Pulmonary artery endothelial cell (primary cell): ENCODE data around the gene ABT1. TPM values are rescaled to one million over a fixed set of nuclear protein-coding genes. Genes with fewer than 3 reads are reported as not detected.

Experiments used
- DNase-seq: peaks from one replicate; pipeline ENCODE4 v3.0.0-alpha.2; 2011; ENCODE audit warnings: low read depth, low spot score
- total RNA-seq: library from RNA; depleted of rRNA; stranded (reverse); fragments of >200 nt; gene quantifications from 2 replicates; pipeline ENCODE4 v1.2.3, GENCODE V29; 2014

The ABT1 gene
- total RNA-seq, 1 donor from 2014 or later: 25.5 TPM

GRCh38 chr6:26602262-26602661 lies 5.5 kb downstream of the ABT1 start:
- no peak for DNase-seq

DNA sequence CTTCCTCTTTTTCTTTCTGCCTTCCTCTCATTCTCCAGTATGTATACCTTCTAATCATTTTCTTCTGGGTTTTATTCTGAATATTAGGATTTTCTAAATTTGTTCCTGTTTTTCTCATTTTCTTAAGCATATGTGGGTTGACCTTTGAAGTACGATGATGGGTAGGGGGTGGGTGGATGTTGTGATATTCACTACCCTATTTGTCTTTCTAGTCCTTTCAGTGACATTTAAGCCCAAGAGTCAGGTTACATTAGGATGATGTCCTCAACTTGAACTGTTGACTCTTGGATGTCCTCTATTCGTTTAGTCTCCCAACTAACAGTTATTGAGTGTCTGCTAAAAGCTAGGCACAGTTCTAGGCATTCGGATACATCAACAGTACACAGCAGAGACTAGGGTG lies 7.3 kb downstream of the ABT1 start:
- DNase-seq: no peak

GRCh38 chr6:26604797-26605196 lies 8.0 kb downstream of the ABT1 start:
- no peak for DNase-seq

DNA sequence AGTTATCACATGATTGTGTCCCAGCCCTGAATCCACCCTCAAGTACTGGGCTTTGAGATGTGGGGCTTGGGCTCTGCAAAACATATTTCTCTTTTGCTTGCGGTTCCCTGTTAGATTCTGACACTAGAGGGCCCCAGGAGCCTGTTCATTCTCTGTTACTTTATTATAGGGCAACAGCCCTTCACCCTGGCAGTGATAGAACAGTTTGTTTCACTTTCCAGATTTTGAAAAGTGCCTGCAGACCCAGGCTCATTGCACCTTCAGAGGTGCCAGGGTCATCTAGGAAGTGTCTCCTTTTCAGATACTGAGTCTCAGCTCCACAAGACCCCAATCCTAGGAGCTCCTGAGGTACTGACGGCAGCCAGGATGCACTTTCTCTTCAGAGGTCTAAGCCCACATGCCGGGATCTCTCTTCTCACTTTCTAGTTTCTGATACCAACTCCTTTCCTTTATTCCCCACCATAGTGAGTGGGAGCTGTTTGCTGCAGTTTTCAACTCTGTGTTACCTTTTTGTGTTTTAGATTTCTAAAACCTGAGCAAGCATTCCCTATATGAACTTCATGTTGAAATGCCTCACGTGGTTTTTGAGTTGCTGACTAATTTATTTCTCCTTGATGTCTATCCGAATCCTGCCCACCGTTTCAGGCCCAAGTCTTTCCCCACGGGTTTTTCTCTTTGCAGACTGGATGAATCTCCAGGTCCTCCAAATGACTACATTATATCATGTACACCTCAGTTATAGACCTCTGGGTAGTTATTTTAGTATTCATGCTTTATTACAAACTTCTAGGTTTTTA lies 10.9 kb downstream of the ABT1 start:
- no peak for DNase-seq

- no peak for DNase-seq
Observed at GRCh38 chr6:26609463-26609862, 12.7 kb downstream of the ABT1 start.

GRCh38 chr6:26611599-26611998 lies 14.8 kb downstream of the ABT1 start:
- DNase-seq: no peak

DNA sequence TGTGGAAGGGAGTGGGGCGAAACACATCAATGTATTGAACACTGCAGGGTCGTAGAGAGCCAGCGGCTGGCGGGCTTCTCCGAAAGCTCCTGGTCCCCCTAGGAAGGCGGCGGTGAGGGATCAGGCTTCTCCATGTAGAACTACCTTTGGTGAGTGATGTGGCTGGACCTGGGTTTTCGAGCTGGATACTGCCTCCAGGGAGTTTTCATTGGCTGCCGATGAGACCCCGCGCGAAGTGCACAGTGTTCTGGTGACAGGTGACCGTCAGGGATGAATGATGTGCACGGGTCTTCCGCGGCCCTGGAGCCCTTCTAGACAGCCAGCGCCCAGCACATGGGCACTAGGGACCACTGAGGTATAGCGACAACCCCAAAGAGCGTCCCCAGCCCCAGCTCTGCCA lies 16.4 kb downstream of the ABT1 start:
- DNase-seq: no peak

DNA sequence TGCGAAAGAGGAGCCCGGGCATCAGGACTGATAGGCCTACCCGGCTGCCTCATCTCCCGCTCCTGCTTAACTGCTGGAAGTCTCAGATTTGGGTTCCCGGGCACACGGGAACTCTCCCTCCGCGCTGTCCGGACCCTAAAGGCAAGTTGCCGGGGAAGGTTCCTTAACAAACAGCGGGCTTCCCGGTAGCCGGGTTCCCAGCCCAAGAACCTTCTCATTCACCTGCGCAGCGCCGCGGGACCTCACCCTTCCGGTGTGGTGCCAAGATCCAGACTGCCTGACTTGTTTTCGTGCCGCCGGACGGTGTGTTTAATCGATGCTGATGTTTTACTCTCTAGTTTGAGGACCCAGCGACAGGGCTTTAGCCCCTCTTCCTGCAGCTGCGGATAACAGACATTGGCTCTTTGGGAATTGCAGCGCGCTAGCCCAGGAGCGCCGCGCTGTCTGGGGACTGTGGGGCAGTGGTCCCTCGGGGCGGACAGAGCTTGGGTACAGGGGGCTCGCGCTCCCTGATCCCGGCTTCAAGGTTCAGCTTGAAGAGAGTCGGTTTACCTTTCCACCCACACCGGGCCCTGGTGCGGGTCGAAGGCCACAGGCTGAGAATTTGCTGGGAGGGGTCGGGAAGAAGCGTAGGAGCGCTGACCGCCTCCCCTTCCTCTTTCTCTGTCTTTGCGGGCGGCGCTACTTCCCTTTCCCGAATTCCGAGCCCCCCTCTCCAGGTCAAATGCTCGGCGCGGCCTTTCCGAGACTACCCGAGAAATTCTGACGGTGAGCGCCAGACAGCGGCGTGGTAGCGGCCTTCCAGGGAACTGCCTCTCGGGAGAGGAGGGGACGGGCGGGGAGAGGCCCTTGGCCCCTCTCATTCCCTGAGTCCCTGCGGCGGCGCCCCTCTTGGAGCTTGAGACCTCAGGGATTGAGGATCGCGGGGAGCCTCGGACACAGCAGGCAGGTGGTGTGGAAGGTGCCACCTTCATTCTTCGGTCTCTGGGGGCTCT lies 17.2 kb downstream of the ABT1 start:
- no peak for DNase-seq

DNA sequence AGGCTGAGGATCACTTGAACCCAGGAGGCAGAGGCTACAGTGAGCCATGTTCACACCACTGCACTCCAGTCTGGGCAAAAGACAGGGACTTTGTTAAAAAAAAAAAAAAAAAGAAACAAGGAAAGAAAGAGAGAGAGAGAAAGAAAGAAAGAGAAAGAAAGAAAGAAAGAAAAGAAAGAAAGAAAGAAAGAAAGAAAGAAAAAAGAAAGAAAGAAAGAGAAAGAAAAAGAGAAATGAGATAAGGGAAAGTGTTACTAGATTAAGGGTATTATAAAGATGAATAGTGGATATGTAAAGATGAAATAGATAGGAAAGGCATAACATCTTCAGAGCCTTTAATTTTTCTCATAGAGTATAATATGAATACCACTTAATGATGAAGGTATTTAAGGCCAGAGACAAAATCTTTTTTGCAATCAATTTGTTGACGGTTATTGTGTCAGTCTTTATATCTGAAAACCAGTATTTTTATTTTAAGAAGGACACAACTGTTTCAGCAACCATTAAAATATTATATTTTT lies 26.6 kb downstream of the ABT1 start:
- DNase-seq: no peak

DNA sequence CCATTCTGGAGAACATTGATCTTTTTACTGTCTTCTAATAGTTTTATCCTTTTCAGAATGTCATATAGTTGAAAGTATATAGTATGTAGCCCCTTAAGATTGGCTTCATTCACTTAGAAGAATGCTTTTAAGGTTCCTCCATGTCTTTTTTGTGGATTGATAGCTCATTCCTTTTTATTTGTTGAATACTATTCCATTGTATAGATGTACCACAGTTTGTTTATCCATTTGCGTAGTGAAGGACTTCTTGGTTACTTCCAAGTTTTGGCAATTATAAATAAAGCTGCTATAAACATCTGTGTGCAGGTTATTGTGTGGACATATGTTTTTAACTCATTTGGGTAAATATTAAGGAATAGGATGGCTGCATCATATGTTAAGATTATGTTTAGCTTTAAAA lies 27.8 kb downstream of the ABT1 start:
- DNase-seq: no peak

DNA sequence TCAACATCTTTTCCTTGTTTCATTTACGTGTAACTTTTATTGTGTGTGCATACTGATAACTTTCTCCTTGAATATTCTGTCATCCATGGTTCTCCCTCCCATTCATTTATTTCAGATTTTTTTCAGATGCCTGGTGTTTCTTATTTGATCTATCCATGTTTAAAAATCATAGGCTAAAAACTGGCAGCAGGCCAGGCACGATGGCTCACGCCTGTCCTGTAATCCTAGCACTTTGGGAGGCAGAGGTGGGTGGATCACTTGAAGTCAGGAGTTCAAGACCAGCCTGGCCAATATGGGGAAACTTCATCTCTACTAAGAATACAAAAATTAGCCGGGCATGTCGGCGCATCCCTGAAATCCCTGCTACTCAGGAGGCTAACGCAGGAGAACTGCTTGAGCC lies 31.1 kb downstream of the ABT1 start:
- DNase-seq: no peak

DNA sequence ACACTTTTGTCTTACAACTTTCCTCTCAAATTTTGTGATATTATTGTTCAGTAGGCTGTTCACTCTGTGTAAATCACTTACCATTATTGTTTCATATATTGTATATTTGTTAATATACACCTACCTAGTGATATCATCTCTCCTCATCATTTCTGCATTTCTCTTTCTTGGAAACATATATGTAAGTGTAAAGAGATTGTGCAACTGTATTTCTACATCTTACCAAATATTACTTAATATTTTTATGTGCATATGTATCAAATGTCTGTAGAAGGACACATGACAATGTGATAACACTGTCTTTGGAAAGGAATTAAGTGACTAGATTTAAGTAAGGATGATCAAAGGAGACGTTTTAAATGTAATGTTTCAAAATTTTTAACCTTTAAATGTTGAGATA lies 32.6 kb downstream of the ABT1 start:
- no peak for DNase-seq

GRCh38 chr6:26640806-26641205 lies 44.1 kb downstream of the ABT1 start:
- DNase-seq: no peak

DNA sequence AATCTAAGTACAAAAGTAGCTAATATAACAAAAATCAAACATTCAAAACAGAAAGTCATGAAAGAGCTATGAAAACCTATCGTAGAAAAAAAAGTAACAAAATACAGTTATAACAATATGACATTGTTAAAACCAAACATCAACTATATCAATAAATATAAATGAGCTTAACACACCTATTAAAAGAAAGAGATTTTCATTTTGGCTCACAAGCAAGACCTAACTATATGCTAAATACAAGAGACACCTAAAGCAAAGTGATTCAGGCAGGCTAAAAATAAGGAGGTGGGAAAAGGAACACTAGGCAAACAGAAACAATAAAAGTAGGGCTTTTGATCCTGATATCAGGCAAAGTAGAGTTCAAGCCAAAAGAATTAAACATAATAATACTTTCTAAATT lies 49.3 kb downstream of the ABT1 start:
- no peak for DNase-seq

Other genes starting within 250 kb of the ABT1 start
- 9.6 and 38.1 TPM in 2 replicates for gene BTN3A2, start 231.8 kb upstream of the ABT1 start, total RNA-seq
- gene BTN2A2, start 213.8 kb upstream of the ABT1 start, total RNA-seq: 9.2 and 12.6 TPM in 2 replicates
- gene BTN3A1, start 194.7 kb upstream of the ABT1 start, total RNA-seq: 9.2 and 21.8 TPM in 2 replicates
- 13.5 and 23.0 TPM in 2 replicates for gene BTN3A3, start 156.4 kb upstream of the ABT1 start, total RNA-seq
- gene BTN2A1, start 139.0 kb upstream of the ABT1 start, total RNA-seq: 8.6 and 11.7 TPM in 2 replicates
- gene BTN1A1, start 96.7 kb upstream of the ABT1 start, total RNA-seq: not detected in 2 replicates
- 53.0 and 75.1 TPM in 2 replicates for gene HMGN4, start 58.6 kb upstream of the ABT1 start, total RNA-seq
- gene ZNF322, start 62.8 kb downstream of the ABT1 start, total RNA-seq: 14.2 and 15.6 TPM in 2 replicates